Kidney epithelial cell (primary cell): Measurements from ENCODE around the gene ABHD10. TPM values are rescaled to one million over a fixed set of nuclear protein-coding genes. Genes with fewer than 3 reads are reported as not detected.

ENCODE experiments used
- DNase-seq: peaks from one replicate; pipeline ENCODE4 v3.0.0-alpha.2; 2010; ENCODE audit warnings: low read depth
- H3K27me3 ChIP-seq: 2 replicates; pipeline ENCODE4 v1.6.0; 2011; ENCODE audit warnings: low read length; ENCODE audit not compliant: control insufficient read depth, insufficient read depth
- H3K36me3 ChIP-seq: 2 replicates; pipeline ENCODE4 v1.5.1; 2011; ENCODE audit warnings: low read length; ENCODE audit not compliant: control insufficient read depth, insufficient read depth
- H3K4me3 ChIP-seq: 2 replicates; pipeline ENCODE4 v1.5.1; 2011; ENCODE audit warnings: low read depth, mild to moderate bottlenecking, control low read depth, low read length
- CTCF ChIP-seq: IDR thresholded peaks from 2 replicates; pipeline ENCODE4 v1.5.1; 2011; ENCODE audit warnings: mild to moderate bottlenecking, moderate library complexity, low read length, control low read depth, inconsistent platforms; ENCODE audit not compliant: insufficient read depth, poor library complexity, severe bottlenecking
- total RNA-seq: library from RNA; depleted of rRNA; stranded (reverse); fragments of >200 nt; gene quantifications from 2 replicates; pipeline ENCODE4 v1.2.3, GENCODE V29; 2015

The ABHD10 gene
- total RNA-seq, 1 donor from 2014 or later, result 17.6 TPM

- no peak for DNase-seq
- Histone ChIP-seq H3K4me3 (no peak overlapping the region), H3K36me3 (no peaks in the 10 kb centered on the region), H3K27me3 (no peaks in the 10 kb centered on the region)
- TF ChIP-seq CTCF, result no peak
These were observed 24.7 kb downstream of the ABHD10 start for GRCh38 chr3:112003321-112004080.

- TF ChIP-seq CTCF, result no peak
- DNase-seq, result no peak
These were observed 25.4 kb downstream of the ABHD10 start for GRCh38 chr3:112004187-112004586.

GRCh38 chr3:112004669-112005068 lies 25.8 kb downstream of the ABHD10 start:
- H3K4me3 ChIP-seq, result no peak overlapping the region
- TF ChIP-seq CTCF, result no peak
- no peaks in the 10 kb centered on the region for H3K36me3 ChIP-seq

More at GRCh38 chr3:112004187-112004586, 25.4 kb downstream of the ABHD10 start:
- H3K27me3 ChIP-seq, result no peaks in the 10 kb centered on the region
- no peak overlapping the region for H3K4me3 ChIP-seq
- H3K36me3 ChIP-seq, result no peaks in the 10 kb centered on the region

GRCh38 chr3:112005091-112005672 lies 26.4 kb downstream of the ABHD10 start:
- no peak for TF ChIP-seq CTCF
- H3K4me3 ChIP-seq, result no peak overlapping the region
- no peak for DNase-seq
- no peaks in the 10 kb centered on the region for H3K27me3 ChIP-seq
- H3K36me3 ChIP-seq, result no peaks in the 10 kb centered on the region

More at GRCh38 chr3:112004669-112005068, 25.8 kb downstream of the ABHD10 start:
- DNase-seq, result no peak
- H3K27me3 ChIP-seq, result no peaks in the 10 kb centered on the region

GRCh38 chr3:112007633-112008032 lies 28.8 kb downstream of the ABHD10 start:
- TF ChIP-seq CTCF, result no peak
- no peaks in the 10 kb centered on the region for H3K27me3 ChIP-seq
- DNase-seq, result no peak
- H3K4me3 ChIP-seq, result no peak overlapping the region
- H3K36me3 ChIP-seq, result no peaks in the 10 kb centered on the region
